Fibroblast of the aortic adventitia (primary cell): ENCODE data around the gene SCN8A. TPM values are rescaled to one million over a fixed set of nuclear protein-coding genes. Genes with fewer than 3 reads are reported as not detected.

Source experiments
- DNase-seq: peaks from one replicate; pipeline ENCODE4 v3.0.0-alpha.2; 2010; ENCODE audit warnings: low read depth
- H3K4me3 ChIP-seq: 2 replicates; pipeline ENCODE4 v1.5.1; 2011; ENCODE audit warnings: low read depth, mild to moderate bottlenecking, control low read depth, low read length, moderate library complexity
- total RNA-seq: library from RNA; depleted of rRNA; stranded (reverse); fragments of >200 nt; gene quantifications from 2 replicates; pipeline ENCODE4 v1.2.3, GENCODE V29; 2012; ENCODE audit warnings: low replicate concordance
- TF ChIP-seq, protein P1 (sequence below): IDR thresholded peaks from 2 replicates; pipeline ENCODE4 v1.5.1; 2011; ENCODE audit warnings: mild to moderate bottlenecking, low read length, control low read depth, inconsistent platforms; ENCODE audit not compliant: insufficient read depth

SCN8A gene
- total RNA-seq, 1 donor = 7.9 TPM

DNA sequence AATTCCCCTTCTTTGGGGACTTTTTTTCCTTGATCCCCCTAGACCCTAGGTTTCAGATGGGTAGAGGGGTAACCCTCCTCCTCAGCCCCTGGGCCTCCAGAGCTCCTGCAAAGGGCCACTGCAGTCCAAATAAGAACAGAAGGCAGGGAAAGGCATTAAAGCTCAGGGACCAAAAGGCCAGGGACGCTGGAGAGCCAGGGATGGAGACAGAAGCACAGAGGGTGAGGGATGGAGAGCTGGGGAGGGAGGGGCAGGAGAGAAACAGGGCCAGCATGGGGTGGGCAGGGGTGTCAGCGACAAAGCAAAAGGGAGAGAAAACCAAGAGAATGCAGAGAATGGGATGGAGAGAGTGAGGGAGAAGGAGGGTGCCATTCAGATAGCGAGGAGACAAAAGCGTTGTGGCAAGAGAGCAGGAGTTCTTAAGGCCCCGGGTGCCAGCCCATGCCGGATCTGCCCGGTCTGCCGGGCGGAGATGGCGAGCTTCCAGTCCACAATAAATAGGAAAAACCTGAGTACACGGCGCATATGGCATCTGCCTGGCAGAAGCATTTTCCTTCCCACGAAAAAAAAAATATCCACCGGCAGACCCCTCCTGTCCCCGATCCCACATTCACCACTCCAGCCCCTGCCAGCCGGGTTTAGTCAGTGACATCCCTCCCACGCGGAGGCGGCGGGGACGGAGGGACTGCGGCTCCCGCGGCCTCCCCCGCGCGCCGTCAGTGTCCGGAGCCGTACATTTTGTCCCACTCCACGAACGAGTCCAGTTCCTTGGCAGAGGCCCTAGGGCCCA lies 228.9 kb downstream of the SCN8A start:
- DNase-seq = no peak
- TF ChIP-seq, protein P1, sequence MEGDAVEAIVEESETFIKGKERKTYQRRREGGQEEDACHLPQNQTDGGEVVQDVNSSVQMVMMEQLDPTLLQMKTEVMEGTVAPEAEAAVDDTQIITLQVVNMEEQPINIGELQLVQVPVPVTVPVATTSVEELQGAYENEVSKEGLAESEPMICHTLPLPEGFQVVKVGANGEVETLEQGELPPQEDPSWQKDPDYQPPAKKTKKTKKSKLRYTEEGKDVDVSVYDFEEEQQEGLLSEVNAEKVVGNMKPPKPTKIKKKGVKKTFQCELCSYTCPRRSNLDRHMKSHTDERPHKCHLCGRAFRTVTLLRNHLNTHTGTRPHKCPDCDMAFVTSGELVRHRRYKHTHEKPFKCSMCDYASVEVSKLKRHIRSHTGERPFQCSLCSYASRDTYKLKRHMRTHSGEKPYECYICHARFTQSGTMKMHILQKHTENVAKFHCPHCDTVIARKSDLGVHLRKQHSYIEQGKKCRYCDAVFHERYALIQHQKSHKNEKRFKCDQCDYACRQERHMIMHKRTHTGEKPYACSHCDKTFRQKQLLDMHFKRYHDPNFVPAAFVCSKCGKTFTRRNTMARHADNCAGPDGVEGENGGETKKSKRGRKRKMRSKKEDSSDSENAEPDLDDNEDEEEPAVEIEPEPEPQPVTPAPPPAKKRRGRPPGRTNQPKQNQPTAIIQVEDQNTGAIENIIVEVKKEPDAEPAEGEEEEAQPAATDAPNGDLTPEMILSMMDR = no peak
- no peak overlapping the region for H3K4me3 ChIP-seq

GRCh38 chr12:51820526-51821439 lies 229.8 kb downstream of the SCN8A start:
- DNase-seq = no peak
- H3K4me3 ChIP-seq = peak overlapping the region; percentile 28
- TF ChIP-seq, protein P1 = no peak

DNA sequence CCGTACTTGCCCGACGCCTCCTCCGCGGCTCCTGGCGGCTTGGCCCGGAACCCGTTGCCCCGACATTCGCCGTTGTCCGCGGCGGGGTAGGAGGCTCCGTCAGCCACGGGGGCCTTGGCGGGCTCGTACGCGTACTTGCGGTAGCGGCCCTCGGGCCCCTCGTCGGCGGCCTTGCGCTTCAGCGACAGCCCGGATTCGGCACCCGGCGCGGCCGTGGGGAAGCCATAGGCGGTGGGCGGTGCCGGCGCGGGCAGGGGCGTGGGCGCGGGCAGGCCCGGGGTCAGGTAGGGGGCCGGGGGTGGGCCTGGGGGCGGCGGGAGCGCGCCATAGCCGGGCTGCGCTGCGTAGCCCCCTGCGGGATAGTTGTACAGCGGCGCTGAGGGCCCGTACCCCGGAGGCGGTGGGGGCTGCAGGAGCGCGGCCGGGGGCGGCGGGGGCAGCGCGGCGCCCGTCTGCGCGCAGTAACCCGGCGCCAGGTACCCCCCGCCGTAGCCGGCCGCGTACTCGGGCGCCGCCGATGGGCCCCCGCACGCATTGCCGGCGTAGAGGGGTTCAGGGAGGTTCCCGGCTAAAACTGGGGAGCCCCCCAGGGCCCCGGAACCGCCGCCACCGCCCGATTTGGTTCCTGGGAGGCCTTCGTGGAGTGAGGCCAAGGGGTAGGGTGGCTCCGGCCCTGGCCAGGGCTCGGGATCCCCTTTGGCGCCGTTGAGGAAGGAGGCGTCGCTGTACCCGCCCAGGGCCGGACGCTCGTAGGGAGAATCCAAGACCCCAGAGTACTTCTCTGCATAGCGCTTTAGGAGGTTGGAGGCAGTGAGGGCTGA lies 230.6 kb downstream of the SCN8A start:
- DNase-seq = no peak
- TF ChIP-seq, protein P1 = no peak
- H3K4me3 ChIP-seq = peak overlapping the region; percentile 28

DNA sequence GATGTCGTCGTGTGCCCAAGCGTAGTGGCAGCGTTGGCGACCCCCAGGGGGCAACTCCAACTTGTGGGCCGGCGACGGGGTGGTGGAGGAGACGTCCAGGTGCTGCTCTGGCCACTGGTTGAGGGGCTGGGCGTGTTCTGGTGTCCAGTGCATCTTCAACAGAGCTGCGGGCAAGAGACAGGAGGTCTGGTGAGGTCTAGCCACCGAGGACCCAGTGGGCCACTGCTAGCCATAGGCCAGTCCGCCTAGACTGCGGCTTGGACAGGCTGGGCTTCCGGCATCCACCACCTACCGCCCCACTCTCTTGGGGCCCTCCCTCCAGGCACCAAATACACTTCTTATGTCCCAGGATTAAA lies 231.2 kb downstream of the SCN8A start:
- H3K4me3 ChIP-seq = no peak overlapping the region
- TF ChIP-seq, protein P1 = no peak
- DNase-seq = no peak

DNA sequence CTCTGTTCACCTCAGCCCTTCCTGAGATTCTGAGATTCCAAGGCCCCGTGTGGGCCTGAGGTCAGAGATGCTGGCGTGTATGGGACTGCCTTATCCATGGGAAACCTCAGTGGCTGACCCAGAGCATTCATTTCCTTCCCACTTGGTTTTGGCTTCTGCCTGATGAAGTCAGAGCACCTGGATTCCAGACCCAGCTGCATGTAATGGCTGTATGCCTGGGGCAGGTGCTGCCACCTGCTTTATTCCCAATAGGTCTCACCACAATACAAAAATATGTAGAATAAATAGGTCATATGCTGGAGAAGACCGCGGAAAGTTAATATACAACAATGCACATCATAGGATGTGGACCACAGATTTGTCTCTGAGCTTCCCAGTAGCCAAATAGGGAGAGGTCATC lies 231.9 kb downstream of the SCN8A start:
- no peak for DNase-seq
- TF ChIP-seq, protein P1 = no peak
- H3K4me3 ChIP-seq = no peak overlapping the region

DNA sequence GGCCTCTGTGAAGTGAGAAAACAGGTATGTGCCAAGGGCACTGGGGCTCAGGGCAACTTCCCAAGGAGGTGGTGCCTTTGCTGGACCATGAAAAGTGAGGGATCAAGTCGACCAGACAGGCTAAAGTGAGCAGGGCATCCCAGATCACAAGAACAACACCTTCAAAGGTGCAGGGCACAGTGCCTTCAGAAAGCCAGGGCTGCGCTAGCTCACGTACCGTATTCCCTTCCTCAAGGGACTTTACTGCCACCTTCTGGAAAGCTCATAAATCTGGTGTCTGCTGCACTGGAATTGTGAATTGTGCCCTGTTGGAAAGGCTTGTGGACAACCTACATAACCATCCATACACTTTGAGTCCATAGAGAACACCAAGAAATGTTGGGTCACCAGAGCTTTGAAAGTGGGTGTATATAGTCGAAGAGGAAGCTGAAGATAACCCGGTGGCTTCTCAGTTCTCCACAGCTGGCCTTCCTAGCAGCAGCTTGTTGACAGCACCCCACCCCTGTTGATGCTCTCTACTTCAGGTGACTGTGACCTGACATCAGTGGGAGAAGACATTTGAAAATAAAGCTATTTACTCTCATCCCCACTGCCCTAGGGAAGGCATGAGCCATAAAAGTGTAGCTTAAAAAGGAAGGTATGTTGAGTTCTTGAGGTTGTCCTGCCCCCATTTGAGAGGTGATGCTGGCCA lies 233.0 kb downstream of the SCN8A start:
- peak; percentile 78 for DNase-seq
- H3K4me3 ChIP-seq = no peak overlapping the region
- TF ChIP-seq, protein P1 = peak; percentile 66
